Measurements from ENCODE around the gene PRKAB1. TPM values are rescaled to one million over a fixed set of nuclear protein-coding genes. Genes with fewer than 3 reads are reported as not detected.

Gene PRKAB1
- total RNA-seq, 1 experiment from 2014 or later, result 42.2 TPM

DNA sequence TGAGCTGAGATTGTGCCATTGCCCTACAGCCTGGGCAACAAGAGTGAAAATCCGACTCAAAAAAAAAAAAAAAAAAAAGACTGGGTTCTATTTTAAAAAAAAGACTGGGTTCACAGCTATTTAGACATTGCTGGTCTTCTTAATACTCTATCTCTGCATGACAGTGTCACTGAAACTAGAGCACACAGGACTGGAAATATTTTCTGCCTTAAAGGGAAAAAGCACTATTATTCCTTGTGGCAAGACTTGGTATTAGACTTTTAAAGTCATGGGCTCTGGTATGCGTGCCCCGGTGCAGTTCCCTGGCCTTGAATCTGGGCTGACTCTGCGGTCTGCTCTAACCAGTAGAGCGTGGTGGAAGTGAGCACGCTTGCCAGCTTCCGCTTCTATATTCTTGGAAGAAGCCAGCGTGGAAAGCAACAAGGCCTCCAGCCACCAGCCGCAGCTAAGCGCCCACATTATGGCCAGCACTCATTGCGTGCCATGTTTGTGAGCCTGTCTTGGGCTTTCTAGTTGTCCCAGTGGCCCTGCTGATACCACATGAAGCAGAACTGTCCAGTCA, 31.3 kb downstream of the PRKAB1 start:
- H4K20me1 ChIP-seq (ENCODE audit: control insufficient read depth, insufficient read depth, insufficient read length), result no peaks in the 10 kb centered on the region
- H3K36me3 Mint-ChIP-seq (ENCODE audit: insufficient read depth in 1 of 3, low read depth in 3 of 3), result peaks cover 28 to 62% (median 61%) of the 10 kb centered on the region in 3 experiments; a peak in 6 of 7 replicates
- H2BK120ac ChIP-seq (ENCODE audit: low read depth, low read length, poor library complexity, severe bottlenecking), result no peak overlapping the region
- H3K18ac ChIP-seq (ENCODE audit: insufficient read length, low read depth, low read length), result no peak overlapping the region
- no peak overlapping the region for H2AFZ ChIP-seq (ENCODE audit: low read length)
- no peaks in the 10 kb centered on the region for H3K9me3 Mint-ChIP-seq
- H3K27ac Mint-ChIP-seq, result no peak overlapping the region
- H3K14ac ChIP-seq (ENCODE audit: insufficient read depth, low read length), result no peak overlapping the region
- no peaks in the 10 kb centered on the region for H3K79me2 ChIP-seq (ENCODE audit: insufficient read depth, low read length)
- H3K4me1 Mint-ChIP-seq, result peaks cover 3 to 13% of the 10 kb centered on the region in 2 experiments
- no peak overlapping the region for H3K27ac ChIP-seq (ENCODE audit: insufficient read length, low read depth, low read length)
- no peaks in the 10 kb centered on the region for H3K27me3 Mint-ChIP-seq (ENCODE audit: low read depth)
- H3K4ac ChIP-seq (ENCODE audit: low read depth, low read length), result no peak overlapping the region
- no peak overlapping the region for H2AK5ac ChIP-seq (ENCODE audit: insufficient read length, low read length)
- DNase-seq, result no peak
- no peaks in the 10 kb centered on the region for H3K23me2 ChIP-seq (ENCODE audit: insufficient read length, low read depth, low read length, poor library complexity, severe bottlenecking)
- no peaks in the 10 kb centered on the region for H3K9me3 ChIP-seq (ENCODE audit: control insufficient read depth, low read depth, low read length)
- no peak overlapping the region for H3K23ac ChIP-seq (ENCODE audit: insufficient read length, low read depth, low read length)
- no peak overlapping the region for H3T11ph ChIP-seq (ENCODE audit: low read length)
- H2BK15ac ChIP-seq (ENCODE audit: low read depth, low read length), result no peak overlapping the region
- H2BK20ac ChIP-seq (ENCODE audit: low read depth, low read length, poor library complexity, severe bottlenecking), result no peak overlapping the region
- H3K56ac ChIP-seq (ENCODE audit: insufficient read length, low read depth, low read length), result no peak overlapping the region
- no peak overlapping the region for H3K4me2 ChIP-seq (ENCODE audit: insufficient read depth, insufficient read length, low read length)
- H4K8ac ChIP-seq (replicated peaks; ENCODE audit: insufficient read length, low read depth, low read length), result no peak overlapping the region
- H4K5ac ChIP-seq (ENCODE audit: insufficient read length, low read depth, low read length), result no peak overlapping the region
- H3K4me3 Mint-ChIP-seq, result no peak overlapping the region
- no CpG with 5 or more reads among the region's 11 CpGs for WGBS (ENCODE audit: extremely low coverage, insufficient read length, low lambda C conversion rate)
- no peaks in the 10 kb centered on the region for H3K79me1 ChIP-seq (ENCODE audit: insufficient read depth, low read depth, low read length, poor library complexity, severe bottlenecking)
- H4K91ac ChIP-seq (ENCODE audit: insufficient read length, low read depth, low read length), result no peak overlapping the region
- no peak overlapping the region for H2BK12ac ChIP-seq (ENCODE audit: insufficient read length, low read depth, low read length)
- H3K4me1 ChIP-seq (ENCODE audit: insufficient read depth, low read length), result no peaks in the 10 kb centered on the region
- H2BK5ac ChIP-seq (ENCODE audit: insufficient read length, low read length), result no peak overlapping the region
- TF ChIP-seq, protein P1, sequence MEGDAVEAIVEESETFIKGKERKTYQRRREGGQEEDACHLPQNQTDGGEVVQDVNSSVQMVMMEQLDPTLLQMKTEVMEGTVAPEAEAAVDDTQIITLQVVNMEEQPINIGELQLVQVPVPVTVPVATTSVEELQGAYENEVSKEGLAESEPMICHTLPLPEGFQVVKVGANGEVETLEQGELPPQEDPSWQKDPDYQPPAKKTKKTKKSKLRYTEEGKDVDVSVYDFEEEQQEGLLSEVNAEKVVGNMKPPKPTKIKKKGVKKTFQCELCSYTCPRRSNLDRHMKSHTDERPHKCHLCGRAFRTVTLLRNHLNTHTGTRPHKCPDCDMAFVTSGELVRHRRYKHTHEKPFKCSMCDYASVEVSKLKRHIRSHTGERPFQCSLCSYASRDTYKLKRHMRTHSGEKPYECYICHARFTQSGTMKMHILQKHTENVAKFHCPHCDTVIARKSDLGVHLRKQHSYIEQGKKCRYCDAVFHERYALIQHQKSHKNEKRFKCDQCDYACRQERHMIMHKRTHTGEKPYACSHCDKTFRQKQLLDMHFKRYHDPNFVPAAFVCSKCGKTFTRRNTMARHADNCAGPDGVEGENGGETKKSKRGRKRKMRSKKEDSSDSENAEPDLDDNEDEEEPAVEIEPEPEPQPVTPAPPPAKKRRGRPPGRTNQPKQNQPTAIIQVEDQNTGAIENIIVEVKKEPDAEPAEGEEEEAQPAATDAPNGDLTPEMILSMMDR (conservative IDR thresholded peaks at IDR 0.05), result no peak
- H3K27me3 ChIP-seq (ENCODE audit: insufficient read depth, low read length), result no peaks in the 10 kb centered on the region
- H3K9ac ChIP-seq (ENCODE audit: extremely low read depth, insufficient read length, low read length), result no peak overlapping the region

All from H9 (cell line).